CD14-positive monocyte (primary cell): ENCODE results near the gene GTPBP10. TPM values are rescaled to one million over a fixed set of nuclear protein-coding genes. Genes with fewer than 3 reads are reported as not detected.

Experiments
- DNase-seq, 3 donors: peaks; one replicate each; pipeline ENCODE4 v3.0.0-alpha.2; 2011 to 2022
- H2AFZ ChIP-seq: 2 replicates; pipeline ENCODE4 v1.6.0; 2012; ENCODE audit warnings: mild to moderate bottlenecking, low read depth, low read length, inconsistent platforms; ENCODE audit not compliant: insufficient read depth, poor library complexity, severe bottlenecking
- H3K27ac ChIP-seq, 2 donors: 1 replicate in 1 of 2; 2 replicates in 1 of 2; pipeline ENCODE4 v1.5.1; 2012 to 2013; ENCODE audit warnings: low read length in 2 of 2, control low read depth in 1 of 2, inconsistent platforms in 1 of 2, low read depth in 1 of 2, mild to moderate bottlenecking in 1 of 2
- H3K27me3 ChIP-seq, 2 donors: one replicate each; pipeline versions ENCODE4 v1.6.0 to v1.6.1; 2011 to 2013; ENCODE audit warnings: low read length in 2 of 2; ENCODE audit not compliant: control insufficient read depth in 2 of 2, insufficient read depth in 2 of 2
- H3K36me3 ChIP-seq, 2 donors: replicated peaks in 1 of 2; 1 replicate in 1 of 2; 2 replicates in 1 of 2; pipeline versions ENCODE4 v1.5.1 to v1.6.1; 2012 to 2013; ENCODE audit warnings: low read length in 2 of 2, control low read depth in 1 of 2, inconsistent platforms in 1 of 2, mild to moderate bottlenecking in 1 of 2; ENCODE audit not compliant: insufficient read depth in 2 of 2, control insufficient read depth in 1 of 2
- H3K4me1 ChIP-seq, 2 donors: 1 replicate in 1 of 2; 2 replicates in 1 of 2; pipeline versions ENCODE4 v1.5.1 to v1.6.1; 2012 to 2013; ENCODE audit warnings: low read length in 2 of 2, control low read depth in 1 of 2, inconsistent platforms in 1 of 2, mild to moderate bottlenecking in 1 of 2, moderate library complexity in 1 of 2; ENCODE audit not compliant: insufficient read depth in 2 of 2, control insufficient read depth in 1 of 2
- H3K4me2 ChIP-seq: replicated peaks from 2 replicates; pipeline ENCODE3; 2012; ENCODE audit warnings: low read length, moderate library complexity, mild to moderate bottlenecking; ENCODE audit not compliant: poor library complexity, severe bottlenecking; ENCODE audit errors: extremely low read depth
- H3K4me3 ChIP-seq, 3 experiments: fragments of 200-600 bp in 1 of 3; sonication (generic) in 1 of 3; replicated peaks in 1 of 3; 1 replicate in 2 of 3; 2 replicates in 1 of 3; pipeline ENCODE4 v1.5.1; 2011 to 2013; ENCODE audit warnings: low read length in 3 of 3, mild to moderate bottlenecking in 3 of 3, control low read depth in 2 of 3, low read depth in 2 of 3, inconsistent platforms in 1 of 3, moderate library complexity in 1 of 3
- H3K79me2 ChIP-seq: 2 replicates; pipeline ENCODE4 v1.6.0; 2012; ENCODE audit warnings: mild to moderate bottlenecking, control low read depth, inconsistent platforms, low read length, moderate library complexity; ENCODE audit not compliant: insufficient read depth
- H3K9ac ChIP-seq: 2 replicates; pipeline ENCODE4 v1.6.0; 2017; ENCODE audit warnings: low read length, mild to moderate bottlenecking; ENCODE audit not compliant: insufficient read depth, poor library complexity, severe bottlenecking
- H3K9me3 ChIP-seq, 2 donors: replicated peaks in 1 of 2; 1 replicate in 1 of 2; 2 replicates in 1 of 2; pipeline versions ENCODE4 v1.5.1 to v1.6.1; 2012 to 2013; ENCODE audit warnings: low read length in 2 of 2, control low read depth in 1 of 2; ENCODE audit not compliant: control insufficient read depth in 1 of 2, insufficient read depth in 1 of 2
- H4K20me1 ChIP-seq: 2 replicates; pipeline ENCODE4 v1.6.0; 2012; ENCODE audit warnings: mild to moderate bottlenecking, low read length, control low read depth, moderate library complexity; ENCODE audit not compliant: insufficient read depth
- H3K27ac Mint-ChIP-seq, 7 donors: one replicate each; pipeline ENCODE4 v1.8.0; 2020; ENCODE audit warnings: mild to moderate bottlenecking in 7 of 7, mixed read lengths in 7 of 7, moderate library complexity in 6 of 7, inconsistent platforms in 2 of 7
- H3K27me3 Mint-ChIP-seq, 3 donors: one replicate each; pipeline ENCODE4 v1.8.0; 2021 to 2022; ENCODE audit warnings: low read depth in 3 of 3, mild to moderate bottlenecking in 3 of 3, mixed read lengths in 3 of 3, moderate library complexity in 3 of 3, inconsistent platforms in 1 of 3
- H3K36me3 Mint-ChIP-seq, 2 donors: one replicate each; pipeline ENCODE4 v1.8.0; 2020; ENCODE audit warnings: mixed read lengths in 2 of 2, inconsistent platforms in 1 of 2, mild to moderate bottlenecking in 1 of 2
- H3K4me1 Mint-ChIP-seq: one replicate; pipeline ENCODE4 v1.8.0; 2020; ENCODE audit warnings: mild to moderate bottlenecking, mixed read lengths
- H3K4me3 Mint-ChIP-seq, 2 donors: one replicate each; pipeline ENCODE4 v1.8.0; 2020; ENCODE audit warnings: mild to moderate bottlenecking in 2 of 2, mixed read lengths in 2 of 2, moderate library complexity in 1 of 2
- H3K9me3 Mint-ChIP-seq, 7 donors: one replicate each; pipeline ENCODE4 v1.8.0; 2020 to 2022; ENCODE audit warnings: mixed read lengths in 7 of 7, mild to moderate bottlenecking in 6 of 7, moderate library complexity in 6 of 7, inconsistent platforms in 2 of 7
- WGBS: methylation state at CpG from one replicate; pipeline ENCODE4 v1.1.5; 2013; ENCODE audit warnings: missing lambda C conversion rate; ENCODE audit not compliant: insufficient coverage; 5-methylcytosine and 5-hydroxymethylcytosine counted together
- intact Hi-C, 2 donors: fragments of 100-400 bp; cut with micrococcal nuclease; formaldehyde crosslinking; loops; one replicate each; pipeline versions ENCODE4 v1.15.0 to v1.15.1; 2023
- polyA plus RNA-seq, 3 donors: library from polyadenylated mRNA; depleted of rRNA in 1 of 3; unstranded in 2 of 3; stranded (reverse) in 1 of 3; fragments of 300-500 nt in 2 of 3; fragments of >200 nt in 1 of 3; fragmentation: Illumina TruSeq in 2 of 3; gene quantifications; 1 replicate in 2 of 3; 2 replicates in 1 of 3; pipeline ENCODE4 v1.2.3, GENCODE V29; 2012 to 2021
- TF ChIP-seq, protein P1 (sequence below): fragments of 200-600 bp; IDR thresholded peaks from one replicate; pipeline ENCODE4 v1.8.0; 2022; ENCODE audit warnings: antibody characterized with exemption, mild to moderate bottlenecking

The GTPBP10 gene
- polyA plus RNA-seq, 3 donors: 7.0 to 12.2 (median 10.4) TPM

DNA sequence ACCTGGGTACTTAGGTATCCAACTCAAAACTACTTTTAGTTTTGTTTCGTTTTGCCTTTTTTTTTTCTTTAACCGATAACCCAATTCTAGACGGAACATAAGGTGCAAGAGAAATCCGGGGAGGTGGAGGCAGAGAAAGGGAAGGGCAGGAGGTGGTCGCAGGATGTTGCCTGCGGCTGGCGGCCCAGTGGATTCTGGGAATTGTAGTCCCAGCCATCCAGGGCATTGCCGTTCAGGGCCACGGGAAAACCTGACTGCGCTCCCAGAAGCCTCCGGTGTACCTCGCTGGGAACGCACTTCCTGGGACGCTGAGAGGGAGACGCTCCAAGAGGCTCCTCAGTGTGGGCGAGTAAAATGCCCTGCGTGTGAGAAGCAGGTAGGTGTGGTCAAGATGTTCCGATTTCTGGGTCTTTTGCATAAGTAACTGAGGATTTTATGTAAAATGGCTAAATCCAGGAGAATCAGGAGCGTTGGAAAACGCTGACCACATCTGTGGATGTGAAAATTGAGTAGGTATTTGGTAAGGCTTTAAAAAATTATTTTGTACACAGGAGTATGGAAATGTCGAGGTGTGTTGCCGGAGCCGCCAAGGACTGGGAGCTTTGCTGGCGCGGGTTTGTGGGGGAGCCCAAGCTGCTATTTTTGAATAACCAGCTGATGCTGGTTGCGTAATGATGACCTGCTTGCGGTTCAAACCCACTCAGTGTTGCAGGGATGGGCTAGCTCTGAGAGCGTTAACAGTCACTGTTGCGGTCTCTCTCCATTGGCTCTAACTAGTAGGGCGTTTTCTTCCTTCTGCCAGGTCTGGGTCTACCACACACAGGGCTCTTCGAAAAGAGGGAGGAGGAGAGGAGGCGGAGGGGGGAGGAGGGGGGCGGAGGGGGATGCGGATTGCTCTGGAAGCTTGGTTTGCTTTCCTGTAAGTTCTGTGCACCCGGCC is 56.9 kb downstream of the GTPBP10 start, which contains the start of gene CLDN12:
Gene CLDN12 (plus strand): TSS at position 288 of the 940 bp plus-strand sequence. CDS start 9,216 bp downstream, outside the sequence.
- Histone ChIP-seq H3K9me3 (peaks cover 3 to 7% of the 10 kb centered on the region in 2 donors), H3K79me2 (no peaks in the 10 kb centered on the region), H2AFZ (peak within 1 kb of the TSS; percentile 77), H3K27me3 (peaks cover 0 to 2% of the 10 kb centered on the region in 2 donors), H3K36me3 (no peaks in the 10 kb centered on the region), H3K4me1 (peaks cover 5 to 10% of the 10 kb centered on the region in 2 donors), H3K4me2 (peak within 1 kb of the TSS; percentile 84), H4K20me1 (no peaks in the 10 kb centered on the region), H3K4me3 (peak within 1 kb of the TSS; percentile 66 to 78 (median 66)), H3K9ac (peak within 1 kb of the TSS; percentile 55), H3K27ac (peak within 1 kb of the TSS in 1 of 2 donors; percentile 47)
- peak within 1 kb of the TSS; percentile 91 to 98 for H3K4me3 Mint-ChIP-seq
- peaks cover 3 to 13% (median 8%) of the 10 kb centered on the region in 7 donors for H3K9me3 Mint-ChIP-seq
- TF ChIP-seq, protein P1, sequence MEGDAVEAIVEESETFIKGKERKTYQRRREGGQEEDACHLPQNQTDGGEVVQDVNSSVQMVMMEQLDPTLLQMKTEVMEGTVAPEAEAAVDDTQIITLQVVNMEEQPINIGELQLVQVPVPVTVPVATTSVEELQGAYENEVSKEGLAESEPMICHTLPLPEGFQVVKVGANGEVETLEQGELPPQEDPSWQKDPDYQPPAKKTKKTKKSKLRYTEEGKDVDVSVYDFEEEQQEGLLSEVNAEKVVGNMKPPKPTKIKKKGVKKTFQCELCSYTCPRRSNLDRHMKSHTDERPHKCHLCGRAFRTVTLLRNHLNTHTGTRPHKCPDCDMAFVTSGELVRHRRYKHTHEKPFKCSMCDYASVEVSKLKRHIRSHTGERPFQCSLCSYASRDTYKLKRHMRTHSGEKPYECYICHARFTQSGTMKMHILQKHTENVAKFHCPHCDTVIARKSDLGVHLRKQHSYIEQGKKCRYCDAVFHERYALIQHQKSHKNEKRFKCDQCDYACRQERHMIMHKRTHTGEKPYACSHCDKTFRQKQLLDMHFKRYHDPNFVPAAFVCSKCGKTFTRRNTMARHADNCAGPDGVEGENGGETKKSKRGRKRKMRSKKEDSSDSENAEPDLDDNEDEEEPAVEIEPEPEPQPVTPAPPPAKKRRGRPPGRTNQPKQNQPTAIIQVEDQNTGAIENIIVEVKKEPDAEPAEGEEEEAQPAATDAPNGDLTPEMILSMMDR: no peak
- peak; percentile 51 to 73 (median 64) for DNase-seq
- intact Hi-C loops: no loop called here
- peaks cover 0 to 5% (median 3%) of the 10 kb centered on the region in 3 donors for H3K27me3 Mint-ChIP-seq
- peaks cover 1 to 4% of the 10 kb centered on the region in 2 donors for H3K36me3 Mint-ChIP-seq
- under 1% methylated on average over 27 of the region's 35 CpGs for WGBS
- peak within 1 kb of the TSS; percentile 67 to 90 (median 75) for H3K27ac Mint-ChIP-seq
- H3K4me1 Mint-ChIP-seq: peaks cover 16% of the 10 kb centered on the region

DNA sequence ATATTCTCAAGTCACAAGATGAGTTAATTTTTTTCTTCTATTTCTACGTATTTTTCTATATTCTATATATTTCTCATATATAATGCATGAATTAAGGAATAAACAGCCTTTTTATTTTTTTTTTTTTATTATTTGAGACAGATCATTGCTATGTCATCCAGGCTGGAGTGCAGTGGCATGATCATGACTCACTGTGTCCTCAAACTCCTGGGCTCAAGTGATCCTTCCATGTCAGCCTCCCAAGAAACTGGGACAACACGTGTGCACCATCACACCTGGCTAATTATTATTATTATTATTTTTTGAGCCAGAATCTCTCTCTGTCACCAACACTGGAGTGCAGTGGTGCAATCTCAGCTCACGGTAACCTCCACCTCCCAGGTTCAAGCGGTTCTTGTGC is 58.3 kb downstream of the GTPBP10 start:
- H3K27ac ChIP-seq: no peak overlapping the region
- Mint-ChIP-seq H3K4me1 (peaks cover 16% of the 10 kb centered on the region), H3K4me3 (no peak overlapping the region), H3K27me3 (peaks cover 0 to 5% (median 2%) of the 10 kb centered on the region in 3 donors), H3K9me3 (peaks cover 0 to 6% (median 2%) of the 10 kb centered on the region in 7 donors), H3K36me3 (peaks cover 3 to 4% of the 10 kb centered on the region in 2 donors), H3K27ac (peak overlapping the region in 1 of 7 donors; percentile 58)
- H3K4me2 ChIP-seq: no peak overlapping the region
- H3K4me3 ChIP-seq: no peak overlapping the region
- H3K27me3 ChIP-seq: peaks cover 0 to 2% of the 10 kb centered on the region in 2 donors
- TF ChIP-seq, protein P1: no peak
- no CpG with 5 or more reads among the region's 4 CpGs for WGBS
- no peaks in the 10 kb centered on the region for H3K36me3 ChIP-seq
- no peaks in the 10 kb centered on the region for H3K79me2 ChIP-seq
- intact Hi-C loops: no loop called here
- no peaks in the 10 kb centered on the region for H4K20me1 ChIP-seq
- H3K9ac ChIP-seq: no peak overlapping the region
- H3K9me3 ChIP-seq: no peaks in the 10 kb centered on the region
- H3K4me1 ChIP-seq: peaks cover 5 to 10% of the 10 kb centered on the region in 2 donors
- no peak overlapping the region for H2AFZ ChIP-seq
- peak in 1 of 3 donors; percentile 26 for DNase-seq
